GM21576 (cell line): ENCODE results near the gene BAG1.

Experiments
- ATAC-seq: cut with Tn5 transposase; IDR thresholded peaks from one replicate; pipeline ENCODE4 v1.9.1; 2021; ENCODE audit warnings: mild to moderate bottlenecking, moderate library complexity; ENCODE audit not compliant: unreplicated experiment

The BAG1 gene

DNA sequence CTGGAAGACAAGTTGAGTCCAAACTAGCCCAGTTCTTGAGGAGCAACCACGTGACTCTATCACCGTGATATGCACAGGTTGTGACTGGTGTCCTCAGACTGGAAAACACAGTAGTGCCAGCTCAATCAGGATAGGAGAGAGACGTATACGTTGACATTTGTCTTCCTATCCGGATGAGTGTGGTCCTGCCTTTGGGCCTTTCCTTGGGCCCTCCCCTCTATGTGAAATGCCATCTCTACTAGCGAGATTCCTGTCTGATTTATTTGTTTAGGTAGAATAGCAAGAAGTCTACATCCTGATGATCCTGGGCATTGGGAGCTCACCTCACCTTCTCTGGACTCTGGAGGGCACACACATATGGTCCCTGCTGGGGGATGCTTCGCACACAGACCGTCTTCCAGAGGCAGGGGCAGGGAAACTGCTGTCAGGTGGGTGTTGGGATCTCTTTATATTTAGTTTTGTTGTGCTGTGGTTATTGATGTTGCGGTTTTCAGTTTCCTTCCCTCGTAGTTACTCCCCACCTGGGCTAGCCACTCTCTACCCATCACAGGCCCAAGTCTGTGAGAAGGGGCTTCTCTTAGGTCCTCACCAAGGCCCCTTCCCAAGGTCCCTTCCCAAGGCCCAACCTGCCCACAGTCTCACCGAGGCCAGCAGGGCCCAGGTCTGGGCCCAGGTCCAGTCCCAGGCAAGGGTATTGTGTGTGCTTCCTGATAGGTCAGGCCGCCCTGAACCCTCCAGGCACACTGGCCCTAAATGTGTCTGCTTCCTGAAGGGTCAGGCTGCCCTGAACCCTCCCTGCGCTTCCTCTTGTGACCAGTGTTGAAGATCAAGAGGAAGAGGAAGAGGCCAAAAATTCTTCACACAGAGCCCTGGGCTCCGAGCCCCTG is 43.6 kb downstream of the BAG1 start:
- ATAC-seq, result no peak

DNA sequence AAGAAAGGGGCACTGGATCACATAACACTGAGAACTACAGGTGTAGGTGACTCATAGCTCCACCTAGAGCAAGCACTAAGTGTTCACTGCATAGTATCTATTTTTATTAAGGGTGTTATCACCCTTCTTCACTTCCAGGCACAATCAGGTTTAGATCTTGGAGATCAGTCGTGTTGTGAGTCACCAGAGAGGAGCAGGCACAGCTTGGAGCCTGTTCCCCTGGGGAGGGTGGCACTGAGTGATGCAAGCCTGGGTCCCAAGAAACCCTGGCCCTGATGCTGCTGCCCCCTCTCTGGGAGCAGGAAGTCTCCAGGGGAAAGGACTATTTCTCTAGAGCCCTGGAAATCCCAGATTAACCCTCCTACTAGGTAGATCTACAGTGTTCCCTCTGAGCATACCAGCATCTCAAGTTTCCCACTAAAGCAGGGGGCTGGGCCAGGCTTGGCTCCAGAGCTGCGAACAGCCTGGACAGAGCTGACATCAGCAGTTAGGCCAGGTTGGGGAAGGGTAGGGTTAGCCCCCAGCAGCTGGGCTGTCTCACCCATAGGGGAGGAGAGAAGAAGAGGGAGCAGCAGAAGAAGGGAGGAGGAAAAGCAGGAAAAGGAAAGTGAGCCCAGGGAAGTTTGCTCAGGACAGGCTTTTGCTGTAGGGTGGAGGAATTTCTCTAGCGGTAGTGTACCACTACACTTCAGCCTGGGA is 52.7 kb downstream of the BAG1 start:
- ATAC-seq, result no peak

DNA sequence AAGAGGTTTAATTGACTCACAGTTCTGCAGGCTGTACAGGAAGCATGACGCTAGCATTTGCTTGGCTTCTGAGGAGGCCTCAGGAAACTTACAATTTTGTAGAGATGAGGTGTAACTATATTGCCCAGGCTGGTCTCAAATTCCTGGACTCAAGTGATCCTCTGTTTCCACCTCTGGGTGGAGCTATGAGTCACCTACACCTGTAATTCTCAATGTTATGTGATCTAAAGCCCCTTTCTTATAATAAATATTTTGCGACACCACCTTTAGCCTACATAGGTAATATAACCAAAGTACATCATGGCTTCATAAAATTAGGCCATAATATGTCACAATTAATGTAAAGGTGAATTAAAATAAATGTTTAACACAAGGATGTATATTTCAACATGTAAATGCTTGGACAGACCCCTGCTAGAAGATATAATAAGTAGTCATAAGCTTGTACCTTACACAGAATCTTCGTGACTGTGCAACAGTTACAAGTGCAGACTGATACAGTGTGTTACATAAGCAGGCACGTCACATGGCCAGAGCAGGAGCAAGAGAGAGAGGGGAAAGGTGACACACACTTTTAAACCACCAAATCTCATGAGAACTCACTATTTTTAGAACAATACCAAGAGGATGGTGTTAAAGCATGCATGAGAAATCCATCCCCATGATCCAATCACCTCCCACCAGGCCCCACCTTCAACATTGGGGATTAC is 54.3 kb downstream of the BAG1 start:
- no peak for ATAC-seq

DNA sequence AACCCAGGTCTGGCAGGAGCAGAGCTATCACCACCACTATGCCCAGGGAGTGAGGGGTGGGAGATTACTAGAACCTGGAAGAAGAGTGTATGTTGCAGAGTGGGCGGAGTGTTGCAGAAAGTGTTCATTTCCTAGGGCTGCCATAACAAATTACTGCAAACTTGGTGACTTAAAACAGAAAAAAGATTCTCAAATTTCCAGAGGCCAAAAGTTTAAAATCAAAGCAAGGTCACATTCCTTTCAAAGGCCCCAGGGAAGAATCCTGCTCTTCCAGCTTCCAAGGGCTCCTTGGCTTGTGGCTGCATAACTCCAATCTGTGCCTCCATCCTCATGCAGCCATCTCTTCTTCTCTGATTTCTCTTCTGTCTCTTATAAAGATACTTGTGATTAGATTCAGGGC is 55.1 kb downstream of the BAG1 start:
- no peak for ATAC-seq

DNA sequence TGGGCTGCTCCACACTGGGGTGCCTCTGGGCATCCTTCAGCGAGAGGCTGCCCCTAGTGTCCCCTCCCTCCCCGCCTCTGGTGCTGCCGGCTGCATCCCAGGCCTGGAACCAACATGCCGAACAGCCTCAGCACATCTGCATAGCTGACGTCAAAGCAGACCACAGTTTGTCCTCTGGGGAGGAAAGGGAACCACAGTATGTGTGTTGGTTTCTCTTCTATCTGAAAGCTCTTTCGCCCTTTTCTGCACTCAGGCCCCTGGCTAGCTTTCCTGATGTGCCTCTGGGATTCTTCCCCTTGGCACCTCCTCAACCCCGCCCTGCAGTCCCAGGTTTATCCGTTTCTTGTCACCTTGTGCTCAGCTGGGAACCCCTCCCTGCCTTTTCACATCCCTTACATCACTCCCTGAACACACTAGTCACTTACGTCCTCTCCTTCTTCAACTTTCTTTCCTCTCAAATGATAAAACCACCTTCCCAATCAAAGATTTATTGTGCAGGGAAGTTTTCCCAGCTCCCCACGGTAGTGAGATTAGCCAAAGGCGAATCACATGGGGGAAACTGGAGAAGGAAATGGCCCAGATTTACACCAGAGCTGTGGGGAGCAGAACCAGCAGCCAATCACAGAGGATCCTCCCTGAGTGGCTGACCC is 61.8 kb downstream of the BAG1 start:
- ATAC-seq, result peak; percentile 99
